GM12873 (cell line): ENCODE measurements around the gene HSF5.

Experiments
- TF ChIP-seq, protein P1 (sequence below): IDR thresholded peaks from 2 replicates; pipeline ENCODE4 v1.5.1; 2012; ENCODE audit warnings: low read depth, mild to moderate bottlenecking, moderate library complexity, low read length, control low read depth; ENCODE audit not compliant: insufficient read depth; ENCODE audit errors: missing control alignments

The HSF5 gene

GRCh38 chr17:58370716-58371115 is 117.5 kb downstream of the HSF5 start:
- TF ChIP-seq, protein P1, sequence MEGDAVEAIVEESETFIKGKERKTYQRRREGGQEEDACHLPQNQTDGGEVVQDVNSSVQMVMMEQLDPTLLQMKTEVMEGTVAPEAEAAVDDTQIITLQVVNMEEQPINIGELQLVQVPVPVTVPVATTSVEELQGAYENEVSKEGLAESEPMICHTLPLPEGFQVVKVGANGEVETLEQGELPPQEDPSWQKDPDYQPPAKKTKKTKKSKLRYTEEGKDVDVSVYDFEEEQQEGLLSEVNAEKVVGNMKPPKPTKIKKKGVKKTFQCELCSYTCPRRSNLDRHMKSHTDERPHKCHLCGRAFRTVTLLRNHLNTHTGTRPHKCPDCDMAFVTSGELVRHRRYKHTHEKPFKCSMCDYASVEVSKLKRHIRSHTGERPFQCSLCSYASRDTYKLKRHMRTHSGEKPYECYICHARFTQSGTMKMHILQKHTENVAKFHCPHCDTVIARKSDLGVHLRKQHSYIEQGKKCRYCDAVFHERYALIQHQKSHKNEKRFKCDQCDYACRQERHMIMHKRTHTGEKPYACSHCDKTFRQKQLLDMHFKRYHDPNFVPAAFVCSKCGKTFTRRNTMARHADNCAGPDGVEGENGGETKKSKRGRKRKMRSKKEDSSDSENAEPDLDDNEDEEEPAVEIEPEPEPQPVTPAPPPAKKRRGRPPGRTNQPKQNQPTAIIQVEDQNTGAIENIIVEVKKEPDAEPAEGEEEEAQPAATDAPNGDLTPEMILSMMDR = no peak

DNA sequence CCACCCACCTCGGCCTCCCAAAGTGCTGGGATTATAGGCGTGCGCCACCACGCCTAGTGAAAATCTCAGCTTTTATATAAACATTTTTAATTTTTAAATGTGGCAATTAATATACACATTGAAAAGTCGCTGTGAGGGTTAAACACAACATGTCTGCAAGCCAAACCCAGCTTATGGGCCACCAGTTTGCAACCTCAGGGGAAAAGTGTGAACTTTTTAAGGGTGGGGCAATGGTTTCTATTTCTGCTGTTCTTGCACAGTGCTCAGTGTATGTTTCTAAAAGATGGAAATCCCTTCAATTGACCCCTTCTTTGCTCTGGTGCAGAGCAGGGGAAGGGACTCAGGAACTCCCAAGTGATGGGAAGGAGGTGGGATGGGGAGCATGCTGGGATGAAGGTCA is 117.9 kb downstream of the HSF5 start:
- TF ChIP-seq, protein P1 = no peak
